Epithelial cell of esophagus (primary cell): ENCODE measurements around the gene SYNGR3.
A peak's percentile ranks its signal among the peaks of the same experiment; 100 is the strongest.

Experiments used
- DNase-seq: peaks from one replicate; pipeline ENCODE4 v3.0.0; 2010; ENCODE audit warnings: low read depth
- H3K4me3 ChIP-seq: 2 replicates; pipeline ENCODE4 v1.5.1; 2011; ENCODE audit warnings: mild to moderate bottlenecking, low read length, control low read depth
- CTCF ChIP-seq: IDR thresholded peaks from 2 replicates; pipeline ENCODE4 v1.5.1; 2011; ENCODE audit warnings: low read depth, mild to moderate bottlenecking, low read length, control low read depth, inconsistent platforms; ENCODE audit not compliant: insufficient read depth; ENCODE audit errors: missing control alignments

The SYNGR3 gene

GRCh38 chr16:1991588-1991947 is 1.8 kb downstream of the SYNGR3 start:
- TF ChIP-seq CTCF, result no peak
- no peak overlapping the region for H3K4me3 ChIP-seq
- no peak for DNase-seq

GRCh38 chr16:1991948-1992703 is 2.4 kb downstream of the SYNGR3 start:
- DNase-seq, result peak; percentile 93
- TF ChIP-seq CTCF, result no peak
- H3K4me3 ChIP-seq, result peak overlapping the region; percentile 11

GRCh38 chr16:1992704-1993317 is 3.0 kb downstream of the SYNGR3 start:
- TF ChIP-seq CTCF, result no peak
- H3K4me3 ChIP-seq, result no peak overlapping the region
- DNase-seq, result no peak

GRCh38 chr16:1993731-1994131 is 4.0 kb downstream of the SYNGR3 start:
- DNase-seq, result peak; percentile 92
- no peak for TF ChIP-seq CTCF
- no peak overlapping the region for H3K4me3 ChIP-seq

GRCh38 chr16:1997494-1998359 is 8.0 kb downstream of the SYNGR3 start:
- TF ChIP-seq CTCF, result no peak
- no peak overlapping the region for H3K4me3 ChIP-seq
- no peak for DNase-seq

GRCh38 chr16:1998360-1998835 is 8.6 kb downstream of the SYNGR3 start:
- DNase-seq, result no peak
- TF ChIP-seq CTCF, result no peak
- H3K4me3 ChIP-seq, result no peak overlapping the region
